Parathyroid adenoma (tissue), 2 donors: Measurements from ENCODE around the gene PIGU.
"Not testable (repeated sequence)": the region's sequence is repeated elsewhere in the genome, so short reads cannot be mapped to it uniquely, and the experiment has no call there.

Experiments used
- H2AFZ ChIP-seq: fragments of 300-600 bp; sonication (generic); one replicate; pipeline ENCODE4 v1.7.0; 2017; ENCODE audit warnings: antibody characterized with exemption, mild to moderate bottlenecking
- H3K27ac ChIP-seq: fragments of 300-600 bp; sonication (generic); one replicate; pipeline ENCODE4 v1.7.0; 2017
- H3K27me3 ChIP-seq: fragments of 300-600 bp; sonication (generic); one replicate; pipeline ENCODE4 v1.7.0; 2017; ENCODE audit warnings: low read length; ENCODE audit not compliant: control insufficient read depth, insufficient read depth
- H3K36me3 ChIP-seq: fragments of 300-600 bp; sonication (generic); one replicate; pipeline ENCODE4 v1.7.0; 2017; ENCODE audit warnings: low read length; ENCODE audit not compliant: control insufficient read depth, insufficient read depth
- H3K4me1 ChIP-seq: fragments of 300-600 bp; sonication (generic); one replicate; pipeline ENCODE4 v1.7.0; 2017; ENCODE audit warnings: control low read depth
- H3K4me2 ChIP-seq: fragments of 300-600 bp; sonication (generic); one replicate; pipeline ENCODE4 v1.7.0; 2017; ENCODE audit warnings: low read length
- H3K4me3 ChIP-seq: fragments of 300-600 bp; sonication (generic); one replicate; pipeline ENCODE4 v1.7.0; 2017; ENCODE audit warnings: low read depth, low read length
- H3K79me2 ChIP-seq: fragments of 300-600 bp; sonication (generic); one replicate; pipeline ENCODE4 v1.7.0; 2017; ENCODE audit warnings: control low read depth
- H3K9ac ChIP-seq: fragments of 300-600 bp; sonication (generic); one replicate; pipeline ENCODE4 v1.7.0; 2017; ENCODE audit warnings: mild to moderate bottlenecking
- H3K9me3 ChIP-seq: fragments of 300-600 bp; sonication (generic); one replicate; pipeline ENCODE4 v1.7.0; 2017; ENCODE audit warnings: low read length; ENCODE audit not compliant: control insufficient read depth
- TF ChIP-seq, protein P1 (sequence below): fragments of 300-600 bp; sonication (generic); IDR thresholded peaks from one replicate; pipeline ENCODE4 v1.7.0; 2017; ENCODE audit warnings: antibody characterized with exemption, mild to moderate bottlenecking
- donor health status: primary hyperparathyroidism.

Gene PIGU

DNA sequence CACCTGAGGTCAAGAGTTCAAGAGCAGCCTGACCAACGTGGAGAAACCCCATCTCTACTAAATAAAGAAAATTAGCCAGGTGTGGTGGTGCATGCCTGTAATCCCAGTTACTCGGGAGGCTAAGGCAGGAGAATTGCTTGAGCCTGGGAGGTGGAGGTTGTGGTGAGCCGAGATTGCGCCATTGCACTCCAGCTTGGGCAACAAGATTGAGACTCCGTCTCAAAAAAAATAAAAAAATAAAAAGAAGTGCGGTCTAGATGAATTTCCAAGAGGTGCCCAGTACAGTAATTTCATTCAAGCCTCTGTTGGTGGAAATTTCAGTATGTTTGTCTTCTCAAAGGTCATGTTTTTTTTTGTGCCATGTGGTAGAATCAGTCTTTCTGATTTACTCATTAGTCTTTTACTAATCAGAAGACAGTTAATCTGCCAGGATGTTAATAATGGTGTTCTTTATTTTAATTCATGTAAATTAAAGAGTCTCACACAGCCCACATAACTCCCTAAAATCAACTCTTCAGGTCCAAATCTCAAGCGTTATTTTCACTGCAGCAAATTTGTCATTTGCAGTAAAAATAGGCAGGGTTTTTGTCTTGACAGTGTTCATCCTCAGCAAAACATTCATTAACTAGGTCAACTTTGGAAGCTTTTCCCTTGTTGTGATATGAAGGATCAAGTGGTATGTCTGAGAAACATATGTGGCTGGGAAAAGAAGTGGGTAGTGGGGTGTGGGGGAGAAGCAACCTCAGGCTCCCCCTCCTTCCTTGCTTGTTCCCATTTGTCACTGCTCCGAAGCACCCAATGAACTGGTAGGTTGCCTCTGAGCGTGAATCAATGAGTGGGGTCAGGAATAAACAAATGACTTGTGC lies 40.6 kb upstream of the PIGU start:
- Histone ChIP-seq H3K9me3 (no peaks in the 10 kb centered on the region), H3K27me3 (no peaks in the 10 kb centered on the region), H3K4me1 (no peaks in the 10 kb centered on the region), H3K9ac (no peak overlapping the region), H3K27ac (no peak overlapping the region), H3K36me3 (no peaks in the 10 kb centered on the region), H3K4me2 (no peak overlapping the region), H2AFZ (no peak overlapping the region), H3K79me2 (no peaks in the 10 kb centered on the region), H3K4me3 (no peak overlapping the region)
- TF ChIP-seq, protein P1, sequence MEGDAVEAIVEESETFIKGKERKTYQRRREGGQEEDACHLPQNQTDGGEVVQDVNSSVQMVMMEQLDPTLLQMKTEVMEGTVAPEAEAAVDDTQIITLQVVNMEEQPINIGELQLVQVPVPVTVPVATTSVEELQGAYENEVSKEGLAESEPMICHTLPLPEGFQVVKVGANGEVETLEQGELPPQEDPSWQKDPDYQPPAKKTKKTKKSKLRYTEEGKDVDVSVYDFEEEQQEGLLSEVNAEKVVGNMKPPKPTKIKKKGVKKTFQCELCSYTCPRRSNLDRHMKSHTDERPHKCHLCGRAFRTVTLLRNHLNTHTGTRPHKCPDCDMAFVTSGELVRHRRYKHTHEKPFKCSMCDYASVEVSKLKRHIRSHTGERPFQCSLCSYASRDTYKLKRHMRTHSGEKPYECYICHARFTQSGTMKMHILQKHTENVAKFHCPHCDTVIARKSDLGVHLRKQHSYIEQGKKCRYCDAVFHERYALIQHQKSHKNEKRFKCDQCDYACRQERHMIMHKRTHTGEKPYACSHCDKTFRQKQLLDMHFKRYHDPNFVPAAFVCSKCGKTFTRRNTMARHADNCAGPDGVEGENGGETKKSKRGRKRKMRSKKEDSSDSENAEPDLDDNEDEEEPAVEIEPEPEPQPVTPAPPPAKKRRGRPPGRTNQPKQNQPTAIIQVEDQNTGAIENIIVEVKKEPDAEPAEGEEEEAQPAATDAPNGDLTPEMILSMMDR, result no peak

- Histone ChIP-seq H3K4me2 (no peak overlapping the region), H2AFZ (no peak overlapping the region), H3K9ac (no peak overlapping the region), H3K27ac (no peak overlapping the region), H3K79me2 (no peaks in the 10 kb centered on the region), H3K36me3 (no peaks in the 10 kb centered on the region), H3K4me1 (no peaks in the 10 kb centered on the region), H3K9me3 (no peaks in the 10 kb centered on the region), H3K4me3 (no peak overlapping the region), H3K27me3 (no peaks in the 10 kb centered on the region)
- TF ChIP-seq, protein P1, result no peak
Observed at GRCh38 chr20:34716921-34717229, 40.0 kb upstream of the PIGU start.

DNA sequence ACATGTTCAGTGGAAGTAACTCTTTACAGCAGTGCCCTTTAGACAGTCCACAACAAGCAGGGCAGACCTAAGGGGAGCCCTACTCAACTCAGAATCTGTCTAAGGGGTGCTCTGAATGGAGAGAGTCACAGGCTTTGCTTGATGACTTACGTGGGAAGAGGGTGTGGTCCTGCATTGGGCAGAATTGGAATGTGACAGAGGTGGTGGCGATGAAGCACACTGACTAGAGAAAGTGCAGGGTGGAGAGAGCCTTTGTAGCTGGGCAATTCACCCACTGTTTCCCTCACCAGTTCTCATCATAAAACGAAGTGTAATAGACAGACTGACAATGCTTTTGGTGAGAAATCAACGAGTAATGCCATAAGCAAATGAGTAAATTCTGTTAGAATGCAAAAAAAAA lies 38.5 kb upstream of the PIGU start:
- H3K4me3 ChIP-seq, result no peak overlapping the region
- H3K9me3 ChIP-seq, result no peaks in the 10 kb centered on the region

DNA sequence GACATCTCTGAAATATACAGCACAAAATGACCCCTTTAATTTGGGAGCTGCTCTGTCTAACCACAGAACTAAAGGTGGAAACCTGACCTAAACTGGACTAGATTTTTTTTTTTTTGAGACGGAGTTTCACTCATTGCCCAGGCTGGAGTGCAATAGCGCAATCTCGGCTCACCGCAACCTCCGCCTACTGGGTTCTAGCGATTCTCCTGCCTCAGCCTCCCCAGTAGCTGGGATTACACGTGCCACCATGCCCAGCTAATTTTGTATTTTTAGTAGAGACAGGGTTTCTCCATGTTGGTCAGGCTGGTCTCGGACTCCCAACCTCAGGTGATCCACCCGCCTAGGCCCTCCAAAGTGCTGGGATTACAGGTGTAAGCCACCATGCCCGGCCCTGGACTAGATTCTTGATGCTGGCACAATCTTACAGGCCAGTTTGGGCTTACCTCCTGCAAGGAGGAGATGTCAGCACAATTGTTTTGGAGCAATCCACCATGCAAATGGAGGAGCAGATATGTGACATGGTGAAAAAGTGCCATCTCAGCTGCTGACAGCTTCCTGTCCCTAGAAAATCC lies 37.1 kb upstream of the PIGU start:
- not testable (repeated sequence) for H3K79me2 ChIP-seq, H3K27ac ChIP-seq, H2AFZ ChIP-seq, H3K9ac ChIP-seq, H3K36me3 ChIP-seq, H3K9me3 ChIP-seq, H3K4me1 ChIP-seq, H3K27me3 ChIP-seq, H3K4me3 ChIP-seq, H3K4me2 ChIP-seq

More for the DNA sequence above, 38.5 kb upstream of the PIGU start:
- H3K9ac ChIP-seq, result no peak overlapping the region
- no peak overlapping the region for H3K4me2 ChIP-seq
- H3K27ac ChIP-seq, result no peak overlapping the region
- H3K36me3 ChIP-seq, result no peaks in the 10 kb centered on the region
- TF ChIP-seq, protein P1, result no peak
- no peaks in the 10 kb centered on the region for H3K27me3 ChIP-seq
- H3K79me2 ChIP-seq, result no peaks in the 10 kb centered on the region
- H3K4me1 ChIP-seq, result peaks cover 3% of the 10 kb centered on the region
- no peak overlapping the region for H2AFZ ChIP-seq

DNA sequence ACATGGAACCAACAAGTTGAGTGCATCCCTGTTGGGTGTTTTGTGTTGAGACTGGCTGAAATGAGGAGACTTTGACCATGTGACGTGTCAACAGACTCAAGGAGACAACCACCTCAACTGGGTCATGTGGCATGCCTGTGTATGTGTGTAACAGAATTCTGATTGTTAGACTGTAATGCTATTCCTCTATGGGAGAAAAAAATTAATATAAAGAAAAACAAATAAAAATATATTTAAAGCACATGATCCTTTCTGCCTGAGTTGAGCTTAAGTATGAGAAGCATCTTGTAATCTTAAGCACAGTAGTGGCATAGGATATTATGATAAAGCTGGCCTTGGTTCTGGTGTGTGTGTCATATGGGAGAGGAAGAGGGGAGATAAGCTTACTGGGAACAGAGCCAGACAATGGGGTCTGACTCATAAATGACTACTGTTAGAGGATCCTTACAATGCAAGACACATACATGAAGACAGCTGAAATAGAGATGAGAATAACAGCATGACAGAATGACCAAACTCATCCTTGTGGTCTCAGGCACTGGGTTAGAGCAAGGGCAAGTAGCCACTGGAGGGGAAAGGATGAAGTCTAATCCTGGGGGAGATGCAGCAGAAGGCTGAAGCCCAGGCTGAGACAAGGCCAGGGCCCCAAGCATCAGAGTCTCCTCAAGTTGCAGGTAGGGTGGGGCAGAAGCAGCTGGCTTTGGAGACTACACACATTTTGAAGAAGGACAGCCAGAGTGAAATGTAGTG lies 36.5 kb upstream of the PIGU start:
- H2AFZ ChIP-seq, result no peak overlapping the region
- no peak overlapping the region for H3K27ac ChIP-seq
- H3K4me2 ChIP-seq, result no peak overlapping the region
- H3K4me1 ChIP-seq, result peaks cover 4% of the 10 kb centered on the region
- H3K9me3 ChIP-seq, result no peaks in the 10 kb centered on the region
- H3K36me3 ChIP-seq, result no peaks in the 10 kb centered on the region
- H3K79me2 ChIP-seq, result no peaks in the 10 kb centered on the region
- TF ChIP-seq, protein P1, result no peak
- H3K27me3 ChIP-seq, result no peaks in the 10 kb centered on the region
- no peak overlapping the region for H3K4me3 ChIP-seq
- H3K9ac ChIP-seq, result no peak overlapping the region
